ENCODE data around the gene NR4A3. TPM values are rescaled to one million over a fixed set of nuclear protein-coding genes. Genes with fewer than 3 reads are reported as not detected.
A peak's percentile ranks its signal among the peaks of the same experiment; 100 is the strongest.

NR4A3 gene
- total RNA-seq, 1 experiment from 2014 or later, result 0.24 TPM

- TF ChIP-seq, protein P1, sequence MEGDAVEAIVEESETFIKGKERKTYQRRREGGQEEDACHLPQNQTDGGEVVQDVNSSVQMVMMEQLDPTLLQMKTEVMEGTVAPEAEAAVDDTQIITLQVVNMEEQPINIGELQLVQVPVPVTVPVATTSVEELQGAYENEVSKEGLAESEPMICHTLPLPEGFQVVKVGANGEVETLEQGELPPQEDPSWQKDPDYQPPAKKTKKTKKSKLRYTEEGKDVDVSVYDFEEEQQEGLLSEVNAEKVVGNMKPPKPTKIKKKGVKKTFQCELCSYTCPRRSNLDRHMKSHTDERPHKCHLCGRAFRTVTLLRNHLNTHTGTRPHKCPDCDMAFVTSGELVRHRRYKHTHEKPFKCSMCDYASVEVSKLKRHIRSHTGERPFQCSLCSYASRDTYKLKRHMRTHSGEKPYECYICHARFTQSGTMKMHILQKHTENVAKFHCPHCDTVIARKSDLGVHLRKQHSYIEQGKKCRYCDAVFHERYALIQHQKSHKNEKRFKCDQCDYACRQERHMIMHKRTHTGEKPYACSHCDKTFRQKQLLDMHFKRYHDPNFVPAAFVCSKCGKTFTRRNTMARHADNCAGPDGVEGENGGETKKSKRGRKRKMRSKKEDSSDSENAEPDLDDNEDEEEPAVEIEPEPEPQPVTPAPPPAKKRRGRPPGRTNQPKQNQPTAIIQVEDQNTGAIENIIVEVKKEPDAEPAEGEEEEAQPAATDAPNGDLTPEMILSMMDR (conservative IDR thresholded peaks at IDR 0.05), result no peak
- peaks cover 42% of the 10 kb centered on the region for H3K23me2 ChIP-seq (ENCODE audit: insufficient read length, low read depth, low read length, poor library complexity, severe bottlenecking)
- H3K9me3 Mint-ChIP-seq, result peaks cover 0 to 3% of the 10 kb centered on the region in 2 experiments; a peak in 2 of 5 replicates
- no peak overlapping the region for H4K5ac ChIP-seq (ENCODE audit: insufficient read length, low read depth, low read length)
- peak overlapping the region; percentile 86 to 96 for H3K4me3 Mint-ChIP-seq
- no CpG with 5 or more reads among the region's 81 CpGs for WGBS (ENCODE audit: extremely low coverage, insufficient read length, low lambda C conversion rate)
- peak overlapping the region; percentile 91; the same call in 1 of the 2 replicates for H3K14ac ChIP-seq (ENCODE audit: insufficient read depth, low read length)
- no peak overlapping the region for H2BK5ac ChIP-seq (ENCODE audit: insufficient read length, low read length)
- peak; percentile 96 for DNase-seq
- H3K4me1 Mint-ChIP-seq, result peaks cover 40 to 42% of the 10 kb centered on the region in 2 experiments
- no peak overlapping the region for H3K9ac ChIP-seq (ENCODE audit: extremely low read depth, insufficient read length, low read length)
- no peak overlapping the region for H3K23ac ChIP-seq (ENCODE audit: insufficient read length, low read depth, low read length)
- H2BK12ac ChIP-seq (ENCODE audit: insufficient read length, low read depth, low read length), result no peak overlapping the region
- H3K18ac ChIP-seq (ENCODE audit: insufficient read length, low read depth, low read length), result peak overlapping the region; percentile 95
- no peak overlapping the region for H3K56ac ChIP-seq (ENCODE audit: insufficient read length, low read depth, low read length)
- H3K9me3 ChIP-seq (ENCODE audit: control insufficient read depth, low read depth, low read length), result no peaks in the 10 kb centered on the region
- no peaks in the 10 kb centered on the region for H3K79me2 ChIP-seq (ENCODE audit: insufficient read depth, low read length)
- H4K8ac ChIP-seq (replicated peaks; ENCODE audit: insufficient read length, low read depth, low read length), result no peak overlapping the region
- H3K4me1 ChIP-seq (ENCODE audit: insufficient read depth, low read length), result peaks cover 7% of the 10 kb centered on the region; the same call in 1 of the 2 replicates
- H3K79me1 ChIP-seq (ENCODE audit: insufficient read depth, low read depth, low read length, poor library complexity, severe bottlenecking), result no peaks in the 10 kb centered on the region
- no peak overlapping the region for H2BK20ac ChIP-seq (ENCODE audit: low read depth, low read length, poor library complexity, severe bottlenecking)
- H2AK5ac ChIP-seq (ENCODE audit: insufficient read length, low read length), result no peak overlapping the region
- peaks cover 0 to 2% (median 0%) of the 10 kb centered on the region in 3 experiments; a peak in 2 of 7 replicates for H3K36me3 Mint-ChIP-seq (ENCODE audit: insufficient read depth in 1 of 3, low read depth in 3 of 3)
- peak overlapping the region; percentile 73 to 90 (median 78); a peak in 4 of 7 replicates for H3K27ac Mint-ChIP-seq
- no peak overlapping the region for H3K27ac ChIP-seq (ENCODE audit: insufficient read length, low read depth, low read length)
- H3K27me3 ChIP-seq (ENCODE audit: insufficient read depth, low read length), result peaks cover 30% of the 10 kb centered on the region; the same call in 1 of the 2 replicates
- no peak overlapping the region for H2BK120ac ChIP-seq (ENCODE audit: low read depth, low read length, poor library complexity, severe bottlenecking)
- no peak overlapping the region for H2BK15ac ChIP-seq (ENCODE audit: low read depth, low read length)
- peak overlapping the region; percentile 61 for H2AFZ ChIP-seq (ENCODE audit: low read length)
- H3K27me3 Mint-ChIP-seq (ENCODE audit: low read depth), result peaks cover 53% of the 10 kb centered on the region
- H4K91ac ChIP-seq (ENCODE audit: insufficient read length, low read depth, low read length), result no peak overlapping the region
- no peak overlapping the region; the same call in 1 of the 2 replicates for H3K4ac ChIP-seq (ENCODE audit: low read depth, low read length)
- no peaks in the 10 kb centered on the region for H4K20me1 ChIP-seq (ENCODE audit: control insufficient read depth, insufficient read depth, insufficient read length)
- H3T11ph ChIP-seq (ENCODE audit: low read length), result no peak overlapping the region
- peak overlapping the region; percentile 98 for H3K4me2 ChIP-seq (ENCODE audit: insufficient read depth, insufficient read length, low read length)
These were observed 1.6 kb upstream of the NR4A3 start for GRCh38 chr9:99819856-99820684.

Measured in H9 (cell line).